ENCODE measurements around the gene MAML3.

Gene MAML3

DNA sequence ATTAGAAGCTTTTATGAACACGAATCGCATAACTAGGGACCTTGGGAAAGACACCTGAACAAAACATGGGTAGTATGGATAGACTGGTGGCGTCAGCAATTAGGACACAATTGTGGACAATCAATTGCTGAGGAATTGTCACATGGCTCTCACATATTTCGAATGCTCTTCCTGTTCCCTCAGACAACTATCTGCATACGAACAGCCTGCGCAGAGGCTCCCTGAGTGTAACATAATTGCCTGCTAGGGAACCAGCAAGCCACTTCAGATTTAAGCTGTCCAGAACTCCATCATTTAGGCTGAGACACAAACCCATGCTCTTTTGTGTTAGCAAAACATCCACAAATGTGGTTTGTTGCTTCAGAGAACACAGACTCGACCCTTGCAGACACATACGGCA is 327.6 kb downstream of the MAML3 start:
- no peak for DNase-seq

DNA sequence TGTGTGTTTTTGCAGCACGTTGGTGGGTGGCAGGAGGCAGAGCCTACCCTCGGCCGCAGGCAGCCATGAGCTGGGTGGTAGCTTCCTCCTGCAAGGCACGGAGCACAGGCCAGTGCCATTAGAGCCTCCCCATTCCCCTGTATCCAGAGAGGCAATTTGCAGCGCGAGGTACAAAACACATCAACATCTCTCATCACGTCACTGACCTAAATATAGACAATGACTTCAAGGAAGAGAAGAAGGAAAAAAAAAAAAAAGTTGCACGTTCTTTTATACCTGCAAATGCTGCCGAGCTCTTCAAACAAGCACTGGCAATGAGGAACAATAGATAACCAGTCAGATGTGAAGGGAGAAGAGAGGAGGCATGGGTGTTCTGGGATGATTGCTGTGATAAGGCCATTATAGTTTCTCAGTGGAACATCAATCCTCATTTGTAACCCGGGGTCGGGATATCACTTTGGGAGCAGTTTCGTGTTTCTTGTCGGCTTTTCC is 328.4 kb downstream of the MAML3 start:
- DNase-seq = no peak

DNA sequence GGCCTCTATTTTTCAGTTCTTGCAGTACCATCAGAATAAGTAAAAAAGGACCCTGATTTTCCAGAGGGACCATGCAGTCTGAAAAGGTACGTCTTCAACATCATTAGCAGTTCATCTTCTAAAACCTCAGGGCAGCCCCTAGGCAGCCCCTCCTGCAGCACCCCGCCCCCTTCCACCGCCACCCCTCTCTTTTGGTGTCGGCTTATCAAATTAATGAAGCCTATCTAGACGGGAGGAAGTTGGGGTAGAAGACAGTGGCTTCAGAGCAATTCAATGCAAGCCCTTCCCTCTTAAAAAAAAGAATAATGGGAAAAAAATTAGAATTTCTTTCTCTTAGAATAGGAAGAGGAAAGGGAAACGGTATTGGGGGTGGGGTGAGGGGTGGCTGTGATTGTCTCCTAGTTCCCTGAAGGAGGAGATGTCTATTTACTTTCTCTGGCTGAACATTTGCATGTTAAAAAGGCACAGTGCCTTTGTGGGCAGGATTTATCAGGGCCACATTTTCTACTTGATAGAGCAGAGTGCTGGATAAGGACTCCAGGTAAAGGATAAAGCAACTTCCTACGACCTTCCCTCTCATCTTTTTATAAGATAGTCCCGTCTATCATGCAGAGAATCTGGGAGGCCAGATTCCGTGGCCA is 329.0 kb downstream of the MAML3 start:
- no peak for DNase-seq

DNA sequence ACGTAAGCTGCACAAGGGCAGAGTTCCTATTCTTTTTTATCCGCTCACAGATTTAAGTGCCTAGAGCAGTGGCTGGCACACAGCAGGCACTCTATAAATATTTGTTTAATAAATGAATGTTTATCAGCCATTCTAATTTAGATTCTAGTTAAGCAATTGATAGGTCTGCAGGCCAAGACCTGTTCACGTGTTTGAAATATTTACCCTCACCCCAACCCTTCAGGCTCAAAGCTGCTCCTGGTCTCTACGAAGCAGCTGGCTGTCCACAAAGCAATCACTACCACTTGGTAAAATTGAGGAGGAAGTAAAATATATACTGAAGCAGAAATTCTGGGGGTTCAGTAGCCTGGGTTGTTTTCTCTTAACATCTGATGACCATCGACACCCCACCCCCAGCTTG is 330.2 kb downstream of the MAML3 start:
- DNase-seq = no peak

DNA sequence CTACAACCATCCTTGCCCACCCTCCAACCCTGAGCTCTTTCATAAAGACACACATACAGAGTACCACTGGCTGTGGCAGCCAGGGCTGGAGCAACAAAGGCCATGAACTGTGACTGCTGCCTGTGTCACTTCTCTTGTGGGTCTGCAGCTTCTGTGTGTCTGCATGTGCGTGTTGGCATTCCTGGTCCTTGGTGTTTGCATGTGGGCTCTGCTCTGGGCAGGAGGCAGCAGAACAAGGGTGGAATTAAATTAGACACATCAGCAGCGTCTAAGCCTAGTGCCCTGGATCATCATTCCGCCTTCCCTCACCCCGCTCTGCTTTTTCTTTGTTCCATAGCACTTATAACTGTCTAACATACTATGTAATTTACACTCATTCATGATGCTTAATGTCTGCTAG is 330.6 kb downstream of the MAML3 start:
- no peak for DNase-seq

DNA sequence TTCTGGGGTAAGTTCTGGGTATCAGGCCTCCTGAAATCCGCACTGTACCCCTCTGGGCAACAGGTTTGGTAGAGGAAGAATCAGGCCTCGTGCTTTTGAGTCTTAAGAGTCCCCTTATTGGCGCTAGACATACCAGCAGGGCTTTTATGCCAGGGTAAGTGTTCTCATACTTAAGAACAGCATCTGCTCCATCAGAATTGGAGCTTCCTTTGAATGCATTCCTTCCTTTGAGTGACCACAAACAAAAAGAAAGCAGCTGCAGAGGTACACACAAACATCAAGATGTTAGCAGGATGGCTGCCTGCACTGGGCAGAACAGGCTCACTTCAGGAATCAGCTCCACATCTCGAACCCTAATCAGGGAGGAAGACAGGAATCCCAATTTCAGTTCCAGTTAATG is 331.6 kb downstream of the MAML3 start:
- DNase-seq = no peak

DNA sequence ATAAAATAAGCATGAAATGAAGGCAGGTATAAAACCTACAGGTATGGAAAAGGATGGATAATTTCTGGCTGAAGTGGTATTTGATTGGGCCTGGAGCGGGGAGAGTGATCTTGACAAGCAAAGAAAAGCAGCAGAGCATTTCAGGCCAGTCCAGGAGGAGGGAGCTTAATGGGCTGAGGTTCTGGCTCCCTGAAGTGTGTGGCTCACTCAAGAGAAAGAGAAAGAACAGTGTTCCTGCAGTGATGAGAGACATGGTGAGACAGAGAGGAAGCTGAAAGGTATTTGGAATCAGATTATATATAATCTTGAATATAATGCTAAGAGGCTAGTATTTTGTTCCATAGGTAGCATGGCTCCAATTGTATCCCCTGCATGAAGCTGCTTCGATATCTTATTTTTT is 334.9 kb downstream of the MAML3 start:
- no peak for DNase-seq

DNA sequence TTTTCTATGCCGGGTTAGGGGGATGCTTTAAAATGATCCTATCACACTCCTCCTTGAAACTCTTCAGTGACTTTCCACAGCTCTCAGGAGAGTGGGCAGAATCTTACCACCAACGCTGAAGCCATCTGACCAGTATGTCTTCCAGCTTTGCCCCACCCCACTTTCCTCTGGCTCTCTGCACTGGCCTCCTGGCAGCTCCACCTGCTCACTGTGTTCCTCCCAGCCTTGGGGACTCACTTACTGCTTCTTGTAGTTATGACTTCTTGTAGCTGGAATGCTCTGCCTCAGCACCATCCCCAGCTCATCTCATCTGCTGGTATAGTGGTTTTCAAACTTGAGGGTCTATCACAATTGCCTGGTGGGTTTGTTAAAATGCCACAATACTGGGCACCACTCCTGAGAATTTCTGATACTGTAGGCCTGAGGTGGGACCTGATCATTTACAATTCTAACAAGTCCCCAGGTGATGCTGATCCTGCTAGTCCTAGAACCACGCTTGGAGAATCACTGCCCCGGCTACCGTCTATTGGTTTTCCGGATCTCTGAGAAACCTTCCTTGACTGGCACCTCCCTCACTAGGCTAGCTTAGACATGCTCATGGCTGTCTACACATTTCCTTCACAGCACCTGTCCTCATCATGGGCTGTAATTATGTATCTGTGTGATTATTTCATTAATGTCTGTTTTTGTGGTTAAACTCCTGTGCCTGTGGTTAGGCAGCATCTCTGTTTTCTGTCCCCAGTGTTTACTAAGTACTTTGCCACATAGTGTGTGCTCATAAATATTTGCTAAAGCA is 336.1 kb downstream of the MAML3 start:
- no peak for DNase-seq

DNA sequence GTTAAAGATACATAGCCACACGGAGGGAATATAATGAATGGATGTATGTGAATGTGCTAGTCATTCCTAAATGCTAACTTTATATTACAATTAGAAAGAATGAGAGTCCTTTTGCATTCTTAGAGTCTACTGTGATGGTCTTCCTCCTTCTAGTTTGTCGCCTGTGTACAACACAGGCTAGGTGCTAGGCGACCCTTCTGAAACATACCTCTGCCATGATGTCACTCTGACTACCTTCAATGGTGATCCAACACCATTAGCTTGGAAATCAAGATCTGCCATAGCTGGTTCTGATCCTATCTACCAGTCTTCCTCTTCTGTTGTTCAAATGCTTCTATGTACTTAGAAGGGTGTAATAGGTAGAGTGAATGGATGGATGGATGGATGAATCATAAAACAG is 337.1 kb downstream of the MAML3 start:
- no peak for DNase-seq

DNA sequence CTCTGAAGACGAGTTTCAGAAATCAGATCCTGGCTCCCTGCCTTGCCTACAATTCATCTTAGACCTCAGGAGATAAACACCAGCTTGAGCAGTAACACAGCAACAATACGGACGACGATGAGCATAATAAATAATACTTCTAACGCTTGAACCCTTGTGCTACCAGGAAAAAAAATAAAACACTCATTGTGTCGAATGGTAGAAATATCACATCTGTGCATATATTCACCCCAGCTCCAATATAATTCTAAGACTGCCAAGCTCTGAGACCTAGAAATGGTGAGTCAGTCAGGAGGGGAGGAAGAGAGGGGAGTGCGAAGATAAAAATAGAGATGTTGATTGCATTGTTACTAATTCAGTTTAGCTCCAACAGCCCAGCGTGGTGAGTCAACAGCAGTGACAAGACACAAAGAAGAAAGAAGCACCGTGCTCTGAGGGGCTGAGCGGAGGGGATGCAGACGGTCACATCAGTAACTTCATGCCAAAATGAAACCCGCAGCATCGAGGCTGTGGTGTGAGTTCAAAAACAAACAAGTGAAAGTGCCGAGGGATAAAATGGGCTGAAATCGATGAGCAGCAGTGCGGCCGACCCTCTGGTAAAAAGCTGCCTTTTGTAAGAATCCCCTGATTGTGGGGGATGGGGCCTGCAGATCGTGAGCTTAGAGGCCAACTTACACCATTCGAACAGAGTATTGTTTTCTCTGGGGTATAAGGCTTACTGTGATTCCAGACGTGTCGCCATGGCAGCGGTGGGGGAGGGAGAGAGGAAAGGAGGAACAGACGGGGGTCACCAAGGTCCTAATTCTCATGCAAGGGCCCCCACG is 338.0 kb downstream of the MAML3 start:
- no peak for DNase-seq

DNA sequence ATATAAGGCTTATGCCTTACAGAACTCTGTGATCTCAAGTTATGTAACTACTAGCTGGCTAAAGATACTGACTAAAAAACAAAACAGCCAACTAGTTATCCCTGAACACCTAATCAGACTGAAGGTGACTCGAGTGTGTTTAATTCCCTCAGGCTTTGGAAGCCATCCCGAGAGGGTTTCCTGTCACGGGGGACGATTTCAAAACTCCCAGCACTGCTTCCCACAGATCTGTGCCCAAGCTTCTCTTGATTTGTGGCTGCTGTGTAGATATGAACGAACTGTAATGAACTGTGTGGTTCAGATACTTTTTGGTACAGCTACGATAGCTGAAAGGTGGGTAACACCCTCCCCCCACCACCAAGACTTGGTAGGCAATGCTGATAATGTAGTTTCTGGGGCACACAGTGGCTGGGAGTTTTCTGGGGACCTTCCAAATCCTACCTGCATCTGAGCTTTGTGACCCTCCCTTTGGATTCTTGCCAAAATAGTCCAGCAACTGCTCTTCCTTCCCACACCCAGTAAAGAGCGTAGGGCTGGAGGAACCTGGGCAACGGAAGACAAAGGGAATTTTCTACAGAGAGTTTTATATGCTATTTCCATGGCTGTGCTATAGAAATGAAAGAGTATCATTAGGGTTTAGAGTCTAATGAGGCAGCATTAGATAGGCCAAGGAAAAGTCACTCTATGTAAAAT is 339.5 kb downstream of the MAML3 start:
- peak; percentile 39 for DNase-seq

DNA sequence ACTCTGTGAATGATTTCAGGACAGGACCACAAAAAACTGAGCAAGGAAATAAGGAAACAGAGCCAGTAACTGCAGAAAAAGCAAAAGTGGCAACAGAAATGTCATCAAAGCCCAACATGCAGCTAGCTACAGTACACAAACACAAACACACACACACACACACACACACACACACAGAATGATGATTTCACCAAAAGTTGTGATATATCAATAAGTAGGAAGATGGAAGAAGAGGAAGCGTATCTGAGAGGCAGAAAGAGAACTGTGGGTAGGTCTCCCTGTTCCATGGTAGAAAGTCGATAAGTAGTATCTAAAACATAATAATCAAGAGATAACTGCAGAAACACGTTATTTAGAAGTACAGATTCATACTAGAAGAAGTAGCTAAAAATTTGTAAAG is 340.1 kb downstream of the MAML3 start:
- DNase-seq = no peak

DNA sequence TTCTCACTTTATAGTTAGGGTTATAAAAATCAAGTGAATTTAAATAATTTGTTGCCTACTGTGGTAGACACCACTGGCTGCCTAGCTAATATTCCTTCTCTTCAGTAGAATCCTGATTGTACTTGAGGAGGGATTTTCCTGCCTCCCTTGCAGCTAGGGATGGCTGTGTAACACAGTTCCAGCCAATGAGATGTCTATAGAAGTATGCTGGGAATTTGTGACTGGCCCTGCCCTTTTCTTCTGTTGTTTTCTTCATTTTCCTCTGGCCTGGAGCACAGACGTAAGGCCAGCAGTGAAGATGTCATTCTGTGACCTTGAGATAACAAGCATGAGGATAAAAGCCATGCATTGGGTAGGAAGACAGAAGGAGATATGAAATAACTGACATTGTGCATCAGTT is 343.3 kb downstream of the MAML3 start:
- DNase-seq = no peak

DNA sequence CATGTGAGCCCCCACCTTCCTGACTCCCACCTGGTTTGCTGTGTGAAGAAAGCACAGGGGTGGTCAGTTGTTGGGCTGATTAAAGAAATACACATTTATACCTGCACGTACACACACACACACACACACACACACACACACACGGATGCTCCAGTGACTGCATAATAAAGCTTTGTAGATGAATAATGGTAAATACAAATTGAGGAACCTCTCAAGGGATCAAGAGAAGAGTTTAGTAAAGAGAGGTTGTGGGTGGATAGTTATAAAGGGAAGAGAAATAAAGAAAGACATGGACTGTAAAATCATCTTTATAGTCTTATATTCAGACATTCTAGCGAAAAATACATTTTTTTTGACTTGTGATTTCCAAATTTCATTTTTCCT is 344.2 kb downstream of the MAML3 start:
- no peak for DNase-seq

DNA sequence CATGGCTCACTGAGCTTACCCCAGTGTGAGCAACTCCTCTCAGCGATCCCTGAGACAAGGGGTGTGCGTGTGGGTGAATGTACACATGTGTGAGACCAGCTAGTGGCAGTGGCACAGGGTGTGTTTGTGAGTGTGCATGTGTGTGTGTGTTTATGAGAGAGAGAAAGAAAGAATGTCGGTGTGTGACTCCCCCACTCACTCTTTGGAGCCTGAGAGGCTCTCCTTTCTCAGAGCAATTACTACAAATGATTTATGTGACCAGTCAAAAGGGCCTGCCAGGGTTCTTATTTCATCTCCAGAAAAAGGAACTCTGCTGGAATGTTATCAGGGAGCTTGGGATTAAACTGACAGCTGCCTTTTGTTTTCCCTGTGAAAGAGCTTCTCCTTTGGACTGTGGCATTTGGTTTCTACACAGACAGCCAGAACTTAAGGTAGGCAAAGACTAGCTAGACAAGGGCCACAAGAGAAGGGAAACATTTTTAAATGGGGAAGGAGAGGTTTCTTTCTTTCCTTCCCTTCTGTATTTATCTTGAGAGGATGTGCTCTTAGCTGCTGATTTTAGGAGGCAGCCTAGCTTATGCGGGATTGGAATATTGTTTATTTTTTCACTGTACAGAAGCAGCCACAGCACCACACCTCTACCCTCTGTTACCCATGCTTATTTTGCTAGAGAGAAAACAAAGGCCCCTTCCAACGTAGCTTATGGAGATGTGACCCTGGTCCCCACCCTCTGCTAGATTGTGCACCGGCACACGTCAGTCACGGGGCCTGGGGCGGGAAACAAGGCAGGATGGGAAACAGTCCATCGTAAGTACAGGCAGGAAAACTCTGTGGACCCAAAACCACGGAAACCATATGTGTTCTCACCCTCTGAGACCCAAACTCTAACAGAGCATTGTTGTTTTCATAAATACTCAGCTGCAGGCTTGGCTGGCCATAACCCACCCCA is 344.9 kb downstream of the MAML3 start:
- peak; percentile 78 for DNase-seq

DNA sequence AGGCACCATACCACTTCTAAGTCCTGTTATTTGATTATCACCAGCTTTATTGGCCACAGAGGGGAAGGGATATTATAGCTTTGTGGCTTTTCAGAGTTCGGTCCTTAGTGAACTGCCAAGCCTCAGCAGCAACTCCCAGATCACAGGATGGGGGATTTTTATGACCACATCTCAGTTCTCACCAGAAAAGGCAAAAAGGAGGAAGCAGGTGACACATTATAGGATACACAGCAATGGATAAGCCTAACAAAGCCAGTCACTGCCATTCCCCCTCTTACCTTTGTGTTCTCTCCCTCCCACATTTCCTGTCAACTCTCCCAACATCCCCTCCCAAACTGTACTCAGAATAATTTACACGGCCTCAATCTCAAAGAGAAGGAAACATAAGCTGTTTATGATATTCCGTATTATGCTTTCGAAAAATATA is 345.6 kb downstream of the MAML3 start:
- peak; percentile 79 for DNase-seq

DNA sequence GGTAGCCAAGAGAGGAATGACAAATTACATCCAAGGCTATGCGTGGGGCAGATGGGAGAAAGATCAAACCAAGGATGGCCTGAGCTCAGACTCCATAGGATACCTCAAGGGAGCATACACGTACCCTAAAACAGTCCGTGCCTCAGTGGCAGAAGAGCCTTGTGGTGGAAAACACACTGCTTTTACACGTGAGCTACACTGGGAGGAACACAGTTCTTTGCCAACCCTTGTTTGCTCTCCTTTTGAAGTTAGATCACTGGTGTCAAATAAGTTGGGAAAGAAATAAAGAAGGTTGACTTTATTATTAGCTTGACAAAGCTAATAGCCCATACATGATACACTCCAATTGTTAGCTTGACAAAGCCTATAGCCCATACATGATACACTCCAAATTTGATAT is 346.5 kb downstream of the MAML3 start:
- no peak for DNase-seq

DNA sequence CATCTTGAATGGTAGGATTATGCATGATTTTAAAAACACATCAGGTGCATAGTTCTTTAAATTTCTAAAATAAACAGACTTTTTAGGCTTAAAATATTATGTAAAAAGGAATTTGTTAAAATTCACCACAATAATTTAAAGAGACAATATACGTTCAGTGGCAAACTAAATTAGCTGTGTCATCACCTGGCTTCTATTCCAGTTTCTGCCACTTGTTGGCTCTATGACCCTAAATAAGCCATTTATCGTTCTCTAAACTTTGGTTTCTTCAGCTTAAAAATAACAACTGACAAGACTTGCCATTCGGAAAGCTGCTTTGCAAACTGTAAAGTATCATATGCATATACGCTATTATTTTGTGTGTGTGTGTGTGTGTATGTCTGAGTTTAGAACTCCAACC is 347.1 kb downstream of the MAML3 start:
- DNase-seq = no peak

DNA sequence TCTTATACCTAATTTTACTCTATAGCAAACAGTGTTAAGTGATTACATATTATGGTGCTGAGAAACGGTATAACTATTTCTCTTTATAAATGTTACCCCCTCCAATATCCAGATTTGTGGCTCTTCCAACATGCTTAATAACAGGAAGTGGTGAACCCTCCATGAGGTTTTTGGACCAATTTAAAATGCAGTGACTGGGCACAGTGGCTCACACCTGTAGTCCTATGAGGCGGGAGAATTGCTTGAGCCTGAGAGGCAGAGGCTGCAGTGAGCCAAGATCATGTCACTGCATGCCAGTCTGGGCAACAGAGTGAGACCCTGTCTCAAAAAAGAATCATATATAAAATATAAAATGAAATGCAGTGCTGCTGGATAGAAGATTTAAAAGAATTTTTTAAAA is 351.1 kb downstream of the MAML3 start:
- DNase-seq = no peak

DNA sequence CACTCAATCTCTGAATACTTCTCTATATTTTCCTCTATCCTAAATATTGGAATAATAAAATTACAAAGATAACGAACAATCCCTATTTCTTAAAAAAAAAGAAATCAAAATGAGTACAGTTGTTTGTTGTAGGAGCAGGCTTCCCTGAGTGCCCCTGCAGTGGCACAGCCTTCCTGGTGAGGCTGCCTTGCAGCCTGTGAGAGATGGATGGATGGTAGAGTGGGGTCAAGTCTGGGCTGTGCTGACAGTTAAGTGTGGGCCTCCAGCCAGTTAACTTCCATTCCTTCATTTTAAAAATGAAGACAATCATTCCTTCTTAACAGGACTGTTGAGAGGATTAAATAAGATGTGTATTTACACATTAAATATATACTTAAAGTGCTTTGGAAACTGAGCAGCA is 351.5 kb downstream of the MAML3 start:
- DNase-seq = no peak

DNA sequence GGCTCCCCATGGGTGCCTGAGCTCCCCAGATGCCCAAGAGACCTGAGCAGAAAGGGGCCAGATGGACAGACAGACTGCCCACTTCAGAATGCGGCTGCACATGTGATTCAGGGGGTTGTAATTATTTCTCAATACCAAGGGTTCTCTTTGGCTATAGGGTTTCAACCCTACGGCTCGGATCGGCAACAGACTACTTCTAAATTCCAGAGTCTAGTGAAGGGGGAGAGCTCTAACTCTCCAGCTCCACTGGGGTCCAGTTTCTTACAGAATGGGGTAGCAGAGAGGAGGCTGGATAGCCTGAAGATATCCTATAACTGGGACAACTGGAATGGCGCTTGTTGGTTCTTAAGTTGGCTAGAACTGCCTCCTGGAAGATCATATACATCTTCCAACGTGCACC is 352.1 kb downstream of the MAML3 start:
- no peak for DNase-seq

DNA sequence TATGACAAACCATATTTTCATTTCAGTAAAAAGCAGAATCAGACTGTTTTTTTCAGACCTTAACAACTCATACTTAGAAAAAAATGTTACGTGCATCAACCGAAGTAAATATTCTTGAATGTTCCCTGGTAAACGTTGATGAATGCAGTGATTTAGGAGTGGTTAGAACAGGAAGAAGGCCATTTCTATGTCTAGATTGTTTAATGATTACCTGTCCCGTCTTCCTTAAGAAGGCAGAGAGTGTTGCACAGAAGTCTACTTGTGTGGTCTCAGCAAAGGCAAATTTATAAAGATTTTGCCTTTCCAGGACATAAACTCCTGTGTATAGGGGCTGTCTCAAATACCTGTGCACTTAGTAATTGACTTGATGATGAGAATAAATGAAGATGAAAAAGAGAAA is 353.9 kb downstream of the MAML3 start:
- DNase-seq = no peak

All from NCI-H2029 treated with DMSO at 0.1 percent for 48 hours (cell line).